ENCODE data around the gene PID1.
"Not testable (repeated sequence)": the region's sequence is repeated elsewhere in the genome, so short reads cannot be mapped to it uniquely, and the experiment has no call there.

PID1 gene

GRCh38 chr2:229206548-229206947 lies 64.5 kb downstream of the PID1 start:
- DNase-seq, result no peak

- DNase-seq, result no peak
These were observed 65.4 kb downstream of the PID1 start for GRCh38 chr2:229205704-229206103.

GRCh38 chr2:229202646-229203045 lies 68.4 kb downstream of the PID1 start:
- DNase-seq, result no peak

- no peak for DNase-seq
These were observed 69.6 kb downstream of the PID1 start for GRCh38 chr2:229201521-229201920.

- DNase-seq, result no peak
These were observed 71.8 kb downstream of the PID1 start for GRCh38 chr2:229199267-229199666.

- no peak for DNase-seq
These were observed 74.6 kb downstream of the PID1 start for GRCh38 chr2:229196448-229196847.

GRCh38 chr2:229195346-229195947 lies 75.6 kb downstream of the PID1 start:
- no peak for DNase-seq

GRCh38 chr2:229193281-229193680 lies 77.8 kb downstream of the PID1 start:
- DNase-seq, result no peak

- DNase-seq, result no peak
These were observed 79.7 kb downstream of the PID1 start for GRCh38 chr2:229191413-229191812.

- not testable (repeated sequence) for DNase-seq
These were observed 84.0 kb downstream of the PID1 start for GRCh38 chr2:229187123-229187522.

- no peak for DNase-seq
These were observed 89.4 kb downstream of the PID1 start for GRCh38 chr2:229181641-229182040.

GRCh38 chr2:229180658-229181057 lies 90.4 kb downstream of the PID1 start:
- DNase-seq, result no peak

GRCh38 chr2:229179628-229180027 lies 91.5 kb downstream of the PID1 start:
- DNase-seq, result no peak

GRCh38 chr2:229178706-229179105 lies 92.4 kb downstream of the PID1 start:
- no peak for DNase-seq

GRCh38 chr2:229178117-229178516 lies 93.0 kb downstream of the PID1 start:
- no peak for DNase-seq

- DNase-seq, result no peak
These were observed 95.0 kb downstream of the PID1 start for GRCh38 chr2:229176136-229176535.

- no peak for DNase-seq
These were observed 95.6 kb downstream of the PID1 start for GRCh38 chr2:229175497-229175863.

GRCh38 chr2:229174794-229175496 lies 96.1 kb downstream of the PID1 start:
- DNase-seq, result no peak

- DNase-seq, result no peak
These were observed 97.2 kb downstream of the PID1 start for GRCh38 chr2:229173825-229174359.

- no peak for DNase-seq
These were observed 100.2 kb downstream of the PID1 start for GRCh38 chr2:229170916-229171315.

- no peak for DNase-seq
These were observed 100.9 kb downstream of the PID1 start for GRCh38 chr2:229170171-229170570.

- DNase-seq, result no peak
These were observed 101.3 kb downstream of the PID1 start for GRCh38 chr2:229169751-229170150.

- no peak for DNase-seq
These were observed 106.4 kb downstream of the PID1 start for GRCh38 chr2:229164545-229165249.

- no peak for DNase-seq
These were observed 107.2 kb downstream of the PID1 start for GRCh38 chr2:229163893-229164292.

Data from stimulated activated CD4-positive, alpha-beta T cell treated with anti-CD3 and anti-CD28 coated beads, Interleukin-2, amount 100 ng/mL, for 24 hours (primary cell).